GM21447 (cell line): ENCODE results near the gene PMM1.
"Not testable (repeated sequence)": the region's sequence is repeated elsewhere in the genome, so short reads cannot be mapped to it uniquely, and the experiment has no call there.

Source experiments
- ATAC-seq: cut with Tn5 transposase; IDR thresholded peaks from one replicate; pipeline ENCODE4 v1.9.1; 2021; ENCODE audit not compliant: unreplicated experiment

The PMM1 gene

GRCh38 chr22:41597635-41597953, 8.0 kb upstream of the PMM1 start:
- no peak for ATAC-seq

DNA sequence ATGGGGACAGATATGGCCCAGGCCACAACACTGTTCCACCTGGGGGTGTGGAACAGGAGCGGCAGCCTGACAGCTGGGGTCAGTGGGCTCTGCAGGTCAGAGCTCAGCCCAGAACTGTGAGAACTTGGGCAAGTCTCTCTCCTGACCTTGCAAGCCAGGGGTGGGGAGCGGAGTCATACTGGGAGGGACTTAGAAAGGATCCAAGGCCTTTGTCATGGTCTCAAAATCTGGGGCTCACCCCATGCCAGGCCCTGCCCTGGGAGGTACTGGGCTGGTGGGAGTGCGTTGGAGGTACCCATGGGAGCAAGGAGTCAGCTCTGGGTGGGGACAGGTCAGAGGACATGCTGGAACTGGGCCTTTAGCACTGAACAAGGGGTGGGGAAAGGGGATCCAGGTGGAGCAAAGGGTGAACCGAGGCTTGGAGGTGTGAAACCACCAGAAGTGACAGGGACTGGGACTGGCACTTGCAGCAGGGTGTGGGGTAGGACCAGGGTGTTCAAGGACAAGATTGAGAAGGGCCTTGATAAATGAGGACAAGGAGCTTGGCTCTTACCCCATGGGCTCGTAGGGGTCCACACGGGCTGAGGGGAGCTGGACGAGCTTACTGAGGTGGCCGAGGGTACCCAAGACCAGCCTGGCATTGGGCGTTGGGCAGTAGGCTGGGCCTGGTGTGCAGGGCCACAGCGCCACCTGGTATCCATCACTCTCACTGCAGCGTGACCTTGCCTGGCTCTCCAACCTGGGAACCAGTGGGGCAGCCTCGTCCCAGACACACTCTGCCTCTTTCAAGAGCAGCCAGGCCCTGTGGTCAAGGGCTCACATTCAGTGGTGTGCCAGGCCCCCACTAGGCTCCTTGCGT, 7.4 kb upstream of the PMM1 start:
- ATAC-seq: no peak

GRCh38 chr22:41595703-41596102, 6.1 kb upstream of the PMM1 start:
- ATAC-seq: no peak

DNA sequence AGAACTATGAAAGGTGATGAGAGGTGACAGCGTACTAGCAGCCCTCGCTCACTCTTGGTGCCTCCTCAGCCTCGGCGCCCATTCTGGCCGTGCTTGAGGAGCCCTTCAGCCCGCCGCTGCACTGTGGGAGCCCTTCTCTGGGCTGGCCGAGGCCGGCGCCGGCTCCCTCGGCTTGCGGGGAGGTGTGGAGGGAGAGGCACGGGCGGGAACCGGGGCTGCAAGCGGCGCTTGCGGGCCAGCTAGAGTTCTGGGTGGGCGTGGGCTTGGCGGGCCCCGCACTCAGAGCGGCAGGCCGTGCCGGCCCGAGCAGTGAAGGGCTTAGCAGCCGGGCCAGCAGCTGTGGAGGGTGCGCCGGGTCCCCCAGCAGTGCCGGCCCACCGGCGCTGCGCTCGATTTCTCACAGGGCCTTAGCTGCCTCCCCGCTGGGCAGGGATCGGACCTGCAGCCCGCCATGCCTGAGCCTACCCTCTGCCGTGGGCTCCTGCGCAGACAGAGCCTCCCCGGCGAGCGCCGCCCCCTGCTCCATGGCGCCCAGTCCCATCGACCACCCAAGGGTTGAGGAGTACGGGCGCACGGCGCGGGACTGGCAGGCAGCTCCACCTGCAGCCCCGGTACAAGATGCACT, 3.8 kb upstream of the PMM1 start:
- not testable (repeated sequence) for ATAC-seq

DNA sequence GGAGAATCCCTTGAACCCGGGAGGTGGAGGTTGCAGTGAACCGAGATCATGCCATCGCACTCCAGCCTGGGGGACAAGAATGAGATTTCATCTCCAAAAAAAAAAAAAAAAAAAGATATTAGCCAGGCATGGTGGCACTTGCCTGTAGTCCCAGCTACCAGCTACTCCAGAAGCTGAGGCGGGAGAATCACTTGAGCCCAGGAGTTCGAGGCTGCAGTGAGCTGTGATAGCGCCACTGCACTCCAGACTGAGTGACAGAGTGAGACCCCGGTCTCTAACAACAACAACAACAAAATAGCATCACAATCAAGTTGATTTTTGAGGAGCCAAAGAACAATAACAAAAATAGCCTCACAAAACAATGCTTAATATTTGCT, 2.3 kb downstream of the PMM1 start:
- ATAC-seq: no peak

DNA sequence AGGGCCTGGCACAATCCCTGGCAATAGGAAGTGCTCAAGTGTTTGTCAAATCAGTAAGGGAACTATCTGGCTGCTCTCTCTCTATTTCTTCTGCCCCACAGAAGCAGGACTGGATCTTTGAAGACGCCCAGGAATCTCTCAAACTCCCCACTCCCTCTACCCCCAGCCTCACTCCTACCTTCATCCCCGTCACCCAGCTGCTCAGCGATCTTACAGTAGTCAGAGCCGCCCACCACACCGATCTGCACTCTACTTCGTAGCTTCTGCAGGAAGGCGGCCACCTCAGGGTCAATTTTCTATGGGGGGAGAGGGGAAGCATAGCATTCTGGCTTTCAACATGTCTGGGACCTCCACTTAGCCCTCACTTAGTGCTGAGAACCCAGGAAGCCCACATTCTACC, 3.7 kb downstream of the PMM1 start:
- ATAC-seq: no peak

- ATAC-seq: no peak
Observed at GRCh38 chr22:41584881-41585280, 4.8 kb downstream of the PMM1 start.

DNA sequence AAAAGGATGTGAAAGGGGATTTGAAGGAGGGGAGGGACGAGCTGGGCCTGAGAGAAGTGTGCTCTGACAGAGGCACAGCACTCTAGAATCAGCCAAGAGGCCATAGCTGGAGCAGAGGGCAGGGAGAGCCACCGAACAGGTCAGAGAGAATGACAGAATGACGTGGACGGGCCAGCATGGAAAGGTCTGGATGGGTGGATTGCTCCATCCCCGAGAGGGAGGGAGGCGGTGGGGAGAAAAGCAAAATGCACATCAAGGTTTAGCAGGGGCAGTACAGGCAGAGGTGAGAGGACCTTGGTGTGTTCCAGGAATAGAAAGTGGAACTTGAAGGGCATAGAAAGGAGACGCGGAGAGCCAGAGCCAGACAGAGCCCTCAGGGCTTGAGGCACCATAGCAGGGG, 6.9 kb downstream of the PMM1 start:
- no peak for ATAC-seq

DNA sequence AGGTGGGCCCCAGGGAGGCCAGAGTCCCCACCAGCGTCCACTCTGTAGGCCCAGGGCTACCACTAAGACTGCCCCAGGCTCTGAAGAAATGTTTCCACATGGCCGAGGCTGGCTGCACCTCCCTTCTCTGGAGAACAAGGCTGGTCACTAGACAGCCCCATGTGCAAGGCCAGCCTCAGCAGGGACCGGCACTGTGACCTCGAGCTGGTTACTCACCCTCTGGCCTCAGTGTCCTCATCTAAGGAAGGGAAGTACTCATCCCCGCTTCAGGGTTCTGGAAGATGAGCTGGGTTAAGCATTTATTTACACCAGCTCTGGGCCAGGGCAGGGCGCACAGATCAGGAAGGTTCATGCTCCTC, 9.7 kb downstream of the PMM1 start:
- ATAC-seq: no peak

DNA sequence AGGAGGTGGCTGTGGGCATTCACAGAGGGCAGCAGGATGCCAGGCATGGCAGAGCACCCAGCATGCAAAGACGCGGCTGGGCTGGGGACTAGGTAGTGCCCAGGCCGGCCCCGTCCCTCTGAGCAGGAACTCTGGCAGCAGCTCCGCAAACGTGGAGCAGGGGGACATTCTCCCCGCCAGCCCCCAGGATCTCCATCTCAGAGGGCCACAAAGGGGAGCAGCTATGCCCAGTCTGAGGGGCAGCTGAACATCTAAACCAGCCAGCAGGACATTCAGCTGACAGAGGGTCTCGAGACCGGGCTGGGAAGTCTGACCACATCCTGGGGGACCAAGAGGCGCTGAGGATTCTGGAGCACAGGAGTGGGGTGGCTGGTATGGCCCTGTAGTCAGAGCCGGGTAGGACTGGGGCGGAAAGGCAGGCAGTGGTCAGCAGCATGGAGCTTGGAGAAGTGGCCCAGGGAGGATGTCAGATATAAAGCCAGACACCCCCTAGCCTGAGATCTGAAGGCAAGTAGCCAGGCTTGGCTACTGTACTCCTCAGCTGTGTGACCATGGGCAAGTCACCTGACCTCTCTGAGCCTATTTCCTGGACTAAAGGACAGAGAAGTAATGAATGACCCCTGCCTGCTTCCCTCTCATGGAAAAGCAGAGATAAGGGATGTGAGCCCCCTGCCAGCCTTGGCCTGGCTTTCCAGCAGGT, 10.2 kb downstream of the PMM1 start:
- ATAC-seq: no peak

DNA sequence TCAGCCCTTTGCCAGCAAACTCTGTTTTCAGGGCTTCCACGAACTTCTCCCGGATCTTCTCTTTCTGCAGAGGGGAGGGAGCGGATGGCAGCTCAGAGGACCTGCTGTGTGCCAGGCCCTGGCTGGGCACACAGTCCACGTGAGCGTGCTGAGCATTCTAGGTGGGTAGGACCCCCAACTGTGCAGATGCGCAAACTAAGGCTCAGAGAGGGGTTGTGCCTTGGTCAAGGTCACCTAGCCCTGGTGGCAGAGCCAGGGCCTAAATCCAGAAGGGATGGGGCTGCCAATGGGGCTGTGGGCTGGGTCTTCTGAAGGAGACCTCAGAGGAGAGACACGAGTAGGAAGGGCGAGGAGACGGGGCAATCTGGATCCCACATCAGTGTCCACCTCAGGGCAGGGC, 10.8 kb downstream of the PMM1 start:
- no peak for ATAC-seq

- ATAC-seq: no peak
Observed at GRCh38 chr22:41578114-41578513, 11.5 kb downstream of the PMM1 start.

DNA sequence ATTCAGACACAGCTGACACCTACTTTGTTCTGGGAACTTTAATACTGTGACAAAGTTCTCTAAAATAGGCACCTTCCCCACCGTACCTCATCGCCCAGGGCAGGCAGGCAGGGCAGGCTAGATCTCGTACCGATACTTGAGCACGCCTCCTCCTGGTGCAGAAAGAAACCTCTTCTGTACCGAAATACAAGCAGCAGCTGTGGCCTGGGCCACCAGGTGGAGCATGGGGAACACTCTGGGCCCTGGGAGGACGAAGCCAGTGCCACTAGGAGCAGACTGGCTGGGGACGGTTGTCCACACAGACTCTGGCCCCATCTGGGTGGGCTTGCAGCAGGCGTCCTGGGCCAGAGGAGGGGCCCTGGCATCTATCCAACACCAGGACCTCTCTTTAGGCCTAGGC, 12.8 kb downstream of the PMM1 start:
- no peak for ATAC-seq

DNA sequence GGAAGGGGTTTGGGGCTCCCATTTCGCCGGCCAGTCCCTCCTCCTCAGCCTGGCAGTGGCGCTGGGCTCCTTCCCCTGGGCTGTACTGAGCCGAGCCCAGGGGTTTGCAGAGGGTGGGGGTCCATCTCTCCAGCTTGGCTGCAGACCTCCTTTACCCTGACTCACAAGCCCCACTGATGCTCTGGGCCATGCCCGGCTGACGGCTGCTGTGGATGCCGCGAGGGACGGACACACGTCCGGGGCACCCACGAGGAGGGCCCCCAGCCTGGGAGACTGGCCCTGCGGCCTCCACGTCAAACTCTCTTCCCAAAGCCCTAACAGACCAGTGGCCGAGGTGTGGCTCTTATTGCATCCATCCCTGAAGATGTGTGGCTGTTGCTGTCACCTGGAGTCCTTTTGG, 14.1 kb downstream of the PMM1 start:
- ATAC-seq: no peak

DNA sequence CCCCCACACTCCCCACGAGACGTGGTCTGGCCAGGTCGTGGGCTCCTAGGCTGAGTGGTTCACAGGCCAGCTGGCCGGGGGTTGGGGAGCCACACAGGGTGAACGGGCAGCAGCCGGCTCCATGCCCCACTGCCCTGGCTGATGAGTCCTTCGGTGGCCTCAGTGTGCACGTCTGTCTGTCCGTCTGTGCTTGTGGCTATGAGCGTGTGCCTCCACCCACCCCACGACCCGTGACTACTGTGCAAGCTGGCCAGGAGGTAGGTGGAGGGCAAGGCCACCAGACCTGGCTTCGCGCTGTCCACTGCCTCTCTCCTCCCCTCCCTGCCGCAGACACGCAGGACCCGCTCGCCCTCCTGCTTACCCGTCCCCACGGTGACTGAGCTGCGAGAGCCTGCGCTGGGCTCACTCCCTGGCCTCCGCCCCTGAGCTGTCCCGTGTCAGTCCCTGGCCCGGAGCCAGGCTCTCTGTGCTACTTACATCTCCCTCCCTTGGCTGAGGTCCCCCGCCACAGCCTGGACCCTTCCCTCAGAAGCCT, 14.7 kb downstream of the PMM1 start:
- ATAC-seq: no peak

DNA sequence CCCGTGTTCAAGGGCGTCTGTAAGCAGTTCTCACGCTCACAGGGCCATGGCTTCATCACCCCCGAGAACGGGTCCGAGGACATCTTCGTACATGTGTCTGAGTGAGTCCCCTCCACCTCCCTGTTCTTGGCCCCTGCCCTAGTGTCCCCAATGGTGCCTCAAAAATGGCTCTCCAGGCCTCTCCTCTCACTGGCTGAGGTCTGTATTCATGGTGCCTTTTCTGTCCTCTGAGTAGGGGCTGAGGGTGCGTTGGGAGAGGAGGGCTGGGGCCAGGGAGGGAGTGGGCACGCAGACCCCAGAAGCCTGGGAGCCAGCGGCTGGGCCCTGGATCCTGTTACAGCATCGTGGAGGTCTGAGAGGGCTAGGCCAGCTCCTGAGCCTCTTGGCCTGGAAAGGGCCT, 16.0 kb downstream of the PMM1 start:
- ATAC-seq: no peak

DNA sequence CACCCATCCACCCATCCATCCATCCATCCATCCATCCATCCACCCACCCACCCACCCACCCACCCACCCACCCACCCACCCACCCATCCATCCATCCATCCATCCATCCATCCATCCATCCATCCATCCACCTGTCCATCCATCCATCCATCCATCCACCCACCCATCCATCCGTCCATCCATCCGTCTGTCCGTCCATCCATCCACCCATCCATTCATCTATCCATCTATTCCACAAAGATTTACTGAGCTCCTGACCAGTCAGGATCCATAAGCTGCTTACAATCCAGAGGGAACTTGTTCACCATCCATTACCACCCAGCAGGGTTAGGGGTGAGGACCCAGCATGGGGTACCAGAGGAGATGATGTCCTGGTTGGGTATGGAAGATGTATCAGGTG, 17.3 kb downstream of the PMM1 start:
- not testable (repeated sequence) for ATAC-seq

GRCh38 chr22:41571786-41572185, 17.9 kb downstream of the PMM1 start:
- no peak for ATAC-seq

DNA sequence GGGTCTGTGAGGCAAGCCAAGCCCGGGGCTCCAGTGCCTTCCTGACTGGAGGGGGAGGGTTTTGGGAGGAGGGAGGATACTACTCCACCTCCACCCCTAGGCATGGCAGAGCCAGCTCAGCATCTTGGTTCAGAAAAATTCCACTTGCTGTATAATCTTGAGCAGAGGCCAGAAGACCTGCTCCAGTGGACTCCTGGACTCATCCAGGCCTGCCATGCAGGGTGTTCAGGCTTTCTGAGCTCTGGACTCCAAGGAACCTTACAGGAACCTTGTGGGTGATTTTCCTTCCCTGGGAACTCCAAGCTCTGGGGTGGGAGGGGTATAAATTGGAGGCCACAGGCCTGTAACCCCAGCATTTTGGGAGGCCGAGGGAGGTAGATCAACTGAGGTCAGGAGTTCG, 19.4 kb downstream of the PMM1 start:
- no peak for ATAC-seq

DNA sequence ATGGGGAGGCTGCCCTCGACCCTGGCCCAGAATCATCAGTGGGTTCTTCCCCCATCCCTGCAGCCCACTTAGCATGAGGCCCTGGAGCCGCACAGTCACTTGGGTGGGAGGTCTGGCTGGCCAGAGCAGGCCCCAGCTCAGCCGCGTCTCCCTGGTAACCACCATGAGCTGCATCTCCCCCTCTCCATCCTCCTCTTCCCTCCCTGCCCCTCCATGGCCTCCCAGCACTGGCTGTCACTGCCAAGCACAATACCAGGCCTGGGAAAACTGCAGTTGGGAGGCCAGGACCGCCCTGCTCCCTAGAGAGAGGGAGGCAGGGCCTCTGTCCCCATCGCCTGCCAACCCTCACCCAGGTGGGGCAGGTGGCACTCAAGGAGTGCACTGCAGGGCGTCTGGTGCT, 20.8 kb downstream of the PMM1 start:
- no peak for ATAC-seq

DNA sequence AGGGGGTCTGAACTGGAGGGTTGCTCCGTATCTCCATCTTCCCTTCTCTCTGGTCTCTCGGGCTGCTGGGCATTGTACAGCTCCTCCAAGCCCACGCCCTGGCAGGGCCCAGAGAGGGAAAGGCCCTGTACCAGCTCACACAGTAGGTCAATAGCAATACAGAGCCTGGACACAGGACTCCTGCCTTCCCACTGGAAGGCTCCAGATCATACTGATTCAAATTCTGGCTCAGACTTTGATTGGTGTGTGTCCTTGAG, 22.2 kb downstream of the PMM1 start:
- ATAC-seq: no peak

GRCh38 chr22:41565403-41566054, 24.1 kb downstream of the PMM1 start:
- ATAC-seq: no peak
